NCI-H1048 (cell line): ENCODE data around the gene HOXD8.
A peak's percentile ranks its signal among the peaks of the same experiment; 100 is the strongest.

Experiments
- DNase-seq: peaks from one replicate; lab custom pipeline; 2025; lab: John Stamatoyannopoulos, UW

The HOXD8 gene

GRCh38 chr2:176117162-176117822, 12.2 kb upstream of the HOXD8 start:
- no peak for DNase-seq

GRCh38 chr2:176117823-176118371, 11.6 kb upstream of the HOXD8 start:
- no peak for DNase-seq

- peak; percentile 60 for DNase-seq
Observed at GRCh38 chr2:176118601-176119339, 10.7 kb upstream of the HOXD8 start.

- no peak for DNase-seq
Observed at GRCh38 chr2:176120364-176121189, 8.9 kb upstream of the HOXD8 start.

GRCh38 chr2:176121190-176122051, 8.1 kb upstream of the HOXD8 start:
- DNase-seq, result no peak

- DNase-seq, result no peak
Observed at GRCh38 chr2:176122052-176122682, 7.3 kb upstream of the HOXD8 start.

GRCh38 chr2:176122683-176123410, 6.7 kb upstream of the HOXD8 start, which contains the start of gene HOXD9:
Gene HOXD9 (plus strand): TSS chr2:176122719. CDS start chr2:176122769, 50 bp downstream.
- no peak for DNase-seq

- DNase-seq, result no peak
Observed at GRCh38 chr2:176123411-176124109, 5.9 kb upstream of the HOXD8 start.

GRCh38 chr2:176124110-176124946, 5.2 kb upstream of the HOXD8 start:
- no peak for DNase-seq

- DNase-seq, result no peak
Observed at GRCh38 chr2:176124947-176125771, 4.3 kb upstream of the HOXD8 start.

- DNase-seq, result no peak
Observed at GRCh38 chr2:176125772-176126054, 3.8 kb upstream of the HOXD8 start.

GRCh38 chr2:176126929-176127773, 2.4 kb upstream of the HOXD8 start:
- DNase-seq, result peak; percentile 49

GRCh38 chr2:176127774-176128072, 1.8 kb upstream of the HOXD8 start:
- DNase-seq, result no peak

- DNase-seq, result no peak
Observed at GRCh38 chr2:176128172-176128981, 1.1 kb upstream of the HOXD8 start.

GRCh38 chr2:176129813-176130146, 275 bp downstream of the HOXD8 start:
- no peak for DNase-seq

- DNase-seq, result no peak
Observed at GRCh38 chr2:176130147-176130956, 847 bp downstream of the HOXD8 start.
